SH-SY5Y (cell line): ENCODE results near the gene GFY.

Experiments used
- GATA2 ChIP-seq: IDR thresholded peaks from 2 replicates; pipeline ENCODE4 v1.6.1; 2011; ENCODE audit warnings: mild to moderate bottlenecking, low read depth, low read length
- GATA3 ChIP-seq: IDR thresholded peaks from 2 replicates; pipeline ENCODE4 v1.6.1; 2011; ENCODE audit warnings: low read depth, mild to moderate bottlenecking, low read length, moderate library complexity

- no peak for TF ChIP-seq GATA3
- no peak for TF ChIP-seq GATA2
Observed at GRCh38 chr19:49398001-49398615, 27.1 kb upstream of the GFY start.
